K562 (cell line): ENCODE measurements around the gene COPS6. TPM values are rescaled to one million over a fixed set of nuclear protein-coding genes. Genes with fewer than 3 reads are reported as not detected.
A peak's percentile ranks its signal among the peaks of the same experiment; 100 is the strongest.

Source experiments
- AFF4 ChIP-seq: sonication (generic); formaldehyde crosslinking; IDR thresholded peaks from 2 replicates; pipeline ENCODE4 v1.8.0; 2023; ENCODE audit warnings: mild to moderate bottlenecking, missing genetic modification reagents
- CBX1 ChIP-seq: sonication (generic); IDR thresholded peaks from 2 replicates; pipeline ENCODE4 v1.6.1; 2016; ENCODE audit warnings: antibody characterized with exemption, low read depth, mild to moderate bottlenecking
- CBX8 ChIP-seq: fragments of 200-600 bp; sonication (generic); IDR thresholded peaks from 2 replicates; pipeline ENCODE4 v1.6.1; 2012; ENCODE audit warnings: borderline replicate concordance, mixed run types, low read depth, mild to moderate bottlenecking, moderate library complexity, mixed read lengths, low read length, control low read depth, inconsistent platforms; ENCODE audit not compliant: poor library complexity, severe bottlenecking; ENCODE audit errors: extremely low read depth
- HINFP ChIP-seq: fragments of 450-650 bp; conservative IDR thresholded peaks from 2 replicates; pipeline ENCODE4 v1.6.1; 2016; ENCODE audit warnings: missing genetic modification characterization, low read depth, mild to moderate bottlenecking, control low read depth, missing compliant biosample characterization
- NFATC3 ChIP-seq: fragments of 450-650 bp; IDR thresholded peaks from 2 replicates; pipeline ENCODE4 v1.6.1; 2017; ENCODE audit warnings: mild to moderate bottlenecking
- POU5F1 ChIP-seq: fragments of 150-350 bp; IDR thresholded peaks from 2 replicates; pipeline ENCODE4 v1.6.1; 2014; ENCODE audit warnings: borderline replicate concordance, low read length, low read depth, mild to moderate bottlenecking; ENCODE audit not compliant: partially characterized antibody
- PTTG1 ChIP-seq: fragments of 450-650 bp; IDR thresholded peaks from 2 replicates; pipeline ENCODE4 v1.6.1; 2016; ENCODE audit warnings: low read depth, mild to moderate bottlenecking, missing genetic modification characterization, missing compliant biosample characterization
- RBM14 ChIP-seq: fragments of 200-400 bp; formaldehyde crosslinking; IDR thresholded peaks from 2 replicates; pipeline ENCODE4 v1.6.1; 2018; ENCODE audit warnings: low read depth, mild to moderate bottlenecking, low read length, moderate library complexity, borderline replicate concordance; ENCODE audit not compliant: insufficient read depth
- RBM17 ChIP-seq: fragments of 200-400 bp; formaldehyde crosslinking; IDR thresholded peaks from 2 replicates; pipeline ENCODE4 v1.6.1; 2017; ENCODE audit warnings: low read depth, mild to moderate bottlenecking, low read length, borderline replicate concordance
- RFX5 ChIP-seq: IDR thresholded peaks from 2 replicates; pipeline ENCODE4 v1.6.1; 2011; ENCODE audit warnings: low read depth, mild to moderate bottlenecking, improper control_type of control experiment, low read length
- RNF2 ChIP-seq: sonication (generic); IDR thresholded peaks from 2 replicates; pipeline ENCODE4 v1.6.1; 2016
- SNRNP70 ChIP-seq: fragments of 200-400 bp; formaldehyde crosslinking; optimal IDR thresholded peaks from 2 replicates; pipeline ENCODE3; 2017; ENCODE audit warnings: low read depth, low read length
- THRA ChIP-seq: fragments of 450-650 bp; IDR thresholded peaks from 2 replicates; pipeline ENCODE4 v1.6.1; 2017; ENCODE audit warnings: mild to moderate bottlenecking, moderate library complexity
- ZFPM2 ChIP-seq: fragments of 250-450 bp; sonication (Bioruptor Pico); IDR thresholded peaks from 2 replicates; pipeline ENCODE4 v1.5.1; 2022; ENCODE audit warnings: mild to moderate bottlenecking
- ZNF224 ChIP-seq: sonication (generic); formaldehyde crosslinking; IDR thresholded peaks from 2 replicates; pipeline ENCODE4 v1.8.0; 2022; ENCODE audit warnings: mild to moderate bottlenecking, missing genetic modification reagents
- ZNF695 ChIP-seq: fragments of 450-650 bp; formaldehyde crosslinking; IDR thresholded peaks from 2 replicates; pipeline ENCODE4 v1.4.0; 2020; ENCODE audit warnings: mild to moderate bottlenecking, moderate library complexity
- polyA plus RNA-seq, 8 experiments: library from polyadenylated mRNA; depleted of rRNA in 4 of 8; stranded (reverse) in 5 of 8; unstranded in 3 of 8; fragments of >200 nt; fragmentation: Nextera tagmentation in 2 of 8; fragmentation: Illumina TruSeq in 1 of 8; extraction: Ambion mirVana in 2 of 8; extraction: Trizol in 1 of 8; gene quantifications; 2 replicates each; pipeline versions ENCODE4 v1.2.1 to v1.2.3, GENCODE V29; 2011 to 2014; ENCODE audit warnings: inconsistent platforms in 1 of 8, missing spikeins in 1 of 8
- total RNA-seq, 7 experiments: library from RNA; depleted of rRNA in 6 of 7; stranded (reverse); fragments of >200 nt in 6 of 7; fragmentation: Illumina TruSeq in 2 of 7; extraction: Trizol in 2 of 7; gene quantifications; 2 replicates each; pipeline versions ENCODE4 v1.2.1 to v1.2.3, GENCODE V29; 2011 to 2021; ENCODE audit warnings: low replicate concordance in 1 of 7

The COPS6 gene
- total and polyA plus RNA-seq, 9 of the 15 experiments (the other 6 are each of a cell fraction or from before 2014, with no cell fraction given), result 63.0 to 331 (median 168) TPM

- TF ChIP-seq ZNF695, result no peak
- no peak for TF ChIP-seq ZNF224 (CRISPR knock-in tag)
- TF ChIP-seq CBX8, result no peak
- TF ChIP-seq SNRNP70, result no peak
- TF ChIP-seq CBX1, result peak; percentile 83; the same call in 1 of the 2 replicates
- TF ChIP-seq THRA, result no peak
- no peak for TF ChIP-seq RBM17
- no peak for TF ChIP-seq PTTG1 (tag)
- 0 out of 2 replicates have a peak, but pooled peaks have one; percentile 71 for TF ChIP-seq ZFPM2 (CRISPR knock-in tag)
- peak; percentile 61 for TF ChIP-seq RNF2
- TF ChIP-seq POU5F1, result no peak
- no peak for TF ChIP-seq NFATC3
- no peak for TF ChIP-seq RBM14
- no peak for TF ChIP-seq HINFP (tag)
- TF ChIP-seq RFX5, result no peak
- 0 out of 2 replicates have a peak, but pooled peaks have one; percentile 18 for TF ChIP-seq AFF4 (CRISPR knock-in tag)
Measured at GRCh38 chr7:100126931-100127865, 38.4 kb downstream of the COPS6 start, which contains the start of gene MBLAC1 (continued).
